ENCODE data around the gene ZDHHC14. TPM values are rescaled to one million over a fixed set of nuclear protein-coding genes. Genes with fewer than 3 reads are reported as not detected.
"Not testable (repeated sequence)": the region's sequence is repeated elsewhere in the genome, so short reads cannot be mapped to it uniquely, and the experiment has no call there.

The ZDHHC14 gene
- total RNA-seq, 1 experiment from 2014 or later = 12.1 TPM

GRCh38 chr6:157405986-157406385, 25.0 kb downstream of the ZDHHC14 start:
- peak; percentile 50 for DNase-seq (ENCODE audit: low read depth)

GRCh38 chr6:157406661-157407060, 25.7 kb downstream of the ZDHHC14 start:
- DNase-seq (ENCODE audit: low read depth) = no peak

- no peak for DNase-seq (ENCODE audit: low read depth)
Observed at GRCh38 chr6:157407646-157408045, 26.7 kb downstream of the ZDHHC14 start.

DNA sequence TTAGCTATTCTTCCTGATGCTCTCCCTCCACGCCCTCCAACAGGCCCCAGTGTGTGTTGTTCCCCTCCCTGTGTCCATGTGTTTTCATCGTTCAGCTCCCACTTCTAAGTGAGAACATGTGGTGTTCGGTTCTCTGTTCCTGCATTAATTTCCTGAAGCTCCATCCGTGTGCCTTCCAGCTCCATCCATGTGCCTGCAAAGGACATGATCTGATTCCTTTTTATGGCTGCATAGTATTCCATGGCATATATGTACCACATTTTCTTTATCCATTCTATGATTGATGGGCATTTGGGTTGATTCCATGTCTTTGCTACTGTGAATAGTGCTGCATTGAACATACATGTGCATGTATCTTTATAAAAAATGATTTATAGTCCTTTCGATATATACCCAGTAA, 27.4 kb downstream of the ZDHHC14 start:
- not testable (repeated sequence) for DNase-seq (ENCODE audit: low read depth)

DNA sequence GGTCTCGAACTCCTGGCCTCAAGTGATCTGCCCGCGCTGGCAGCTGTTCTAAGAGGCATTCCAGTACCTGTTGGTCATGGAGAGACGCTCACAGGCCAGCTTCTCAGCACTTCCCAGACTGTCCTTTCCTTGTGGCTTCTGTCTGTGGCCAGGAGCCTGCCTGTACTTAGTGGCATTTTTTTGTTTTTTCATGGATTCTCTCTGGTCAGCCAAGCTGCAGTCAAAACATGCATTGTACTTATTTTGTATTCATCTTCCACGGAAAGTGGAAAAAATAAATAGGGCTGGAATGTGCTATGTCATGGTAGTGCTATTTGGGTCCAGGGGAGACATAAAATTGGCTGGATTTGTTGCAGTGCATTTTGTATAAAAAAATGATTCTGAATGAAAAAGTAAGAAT, 29.1 kb downstream of the ZDHHC14 start:
- no peak for DNase-seq (ENCODE audit: low read depth)

DNA sequence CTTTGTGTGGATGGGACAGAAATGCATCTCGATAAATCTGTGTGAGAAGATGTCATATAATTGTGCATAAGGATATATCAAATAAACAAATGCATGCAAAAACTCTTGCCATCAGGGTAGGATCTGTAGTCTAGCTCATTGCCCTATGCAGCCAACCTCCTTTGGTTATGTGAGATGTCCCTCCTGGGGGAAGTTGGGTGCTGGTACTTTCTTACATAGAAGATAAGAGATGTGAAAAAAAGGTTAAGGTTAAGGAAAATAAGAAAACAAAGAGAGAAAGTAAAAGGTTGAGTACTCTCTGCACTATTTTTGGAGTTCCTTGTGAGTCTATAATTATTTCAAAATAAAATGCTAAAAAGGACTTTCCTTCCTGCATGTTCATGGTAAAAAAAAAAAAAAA, 30.4 kb downstream of the ZDHHC14 start:
- DNase-seq (ENCODE audit: low read depth) = no peak

- DNase-seq (ENCODE audit: low read depth) = no peak
Observed at GRCh38 chr6:157412791-157413190, 31.8 kb downstream of the ZDHHC14 start.

DNA sequence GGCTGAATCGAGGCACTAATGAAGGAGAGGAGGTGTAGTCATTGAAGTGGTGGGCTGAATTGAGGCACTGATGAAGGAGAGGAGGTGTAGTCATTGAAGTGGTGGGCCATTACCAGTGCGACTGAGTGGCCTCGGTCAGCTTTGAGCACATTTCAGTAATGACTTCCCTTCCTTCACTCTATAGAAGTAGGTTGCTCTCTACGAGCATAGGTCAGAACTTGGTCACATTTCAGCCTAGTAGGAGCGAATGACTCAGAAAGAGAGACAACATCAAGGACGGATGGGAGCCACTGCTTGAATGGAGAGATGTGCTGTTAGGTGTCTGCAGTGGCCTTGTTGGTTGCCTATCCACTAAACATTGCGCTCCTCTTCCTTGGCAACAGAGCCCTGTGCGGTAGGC, 39.5 kb downstream of the ZDHHC14 start:
- no peak for DNase-seq (ENCODE audit: low read depth)

DNA sequence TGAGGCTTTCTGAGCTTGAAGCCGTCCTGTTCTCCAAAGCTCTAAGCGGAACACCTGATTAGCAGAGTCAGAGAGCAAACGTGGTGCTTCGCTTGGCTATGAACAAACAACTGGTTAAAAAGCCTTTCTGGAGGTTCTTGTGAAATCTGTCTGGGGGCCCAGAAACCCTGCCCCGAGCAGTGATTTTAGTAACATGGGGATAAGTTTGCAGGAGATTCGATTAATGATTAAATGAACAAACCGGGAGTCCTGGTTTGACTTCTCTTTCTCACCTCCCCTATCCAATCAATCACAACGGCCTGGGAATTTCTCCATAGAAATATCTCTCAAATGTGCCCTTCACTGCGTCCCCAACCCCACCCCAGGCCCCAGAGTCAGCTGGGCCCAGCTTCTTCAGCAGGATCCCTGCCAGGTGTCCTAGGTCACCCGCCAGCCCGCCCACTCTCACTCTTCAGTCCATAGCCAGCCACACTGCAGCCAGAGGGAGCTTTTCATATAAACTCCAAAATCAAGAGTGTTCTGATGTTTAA, 43.6 kb downstream of the ZDHHC14 start:
- no peak for DNase-seq (ENCODE audit: low read depth)

- DNase-seq (ENCODE audit: low read depth) = no peak
Observed at GRCh38 chr6:157427969-157428368, 47.0 kb downstream of the ZDHHC14 start.

- DNase-seq (ENCODE audit: low read depth) = peak; percentile 79
Observed at GRCh38 chr6:157428427-157429202, 47.6 kb downstream of the ZDHHC14 start.

GRCh38 chr6:157429248-157429647, 48.3 kb downstream of the ZDHHC14 start:
- no peak for DNase-seq (ENCODE audit: low read depth)

- DNase-seq (ENCODE audit: low read depth) = no peak
Observed at GRCh38 chr6:157430834-157431233, 49.8 kb downstream of the ZDHHC14 start.

GRCh38 chr6:157432231-157432891, 51.4 kb downstream of the ZDHHC14 start:
- peak; percentile 60 for DNase-seq (ENCODE audit: low read depth)

GRCh38 chr6:157432892-157433265, 51.9 kb downstream of the ZDHHC14 start:
- no peak for DNase-seq (ENCODE audit: low read depth)

DNA sequence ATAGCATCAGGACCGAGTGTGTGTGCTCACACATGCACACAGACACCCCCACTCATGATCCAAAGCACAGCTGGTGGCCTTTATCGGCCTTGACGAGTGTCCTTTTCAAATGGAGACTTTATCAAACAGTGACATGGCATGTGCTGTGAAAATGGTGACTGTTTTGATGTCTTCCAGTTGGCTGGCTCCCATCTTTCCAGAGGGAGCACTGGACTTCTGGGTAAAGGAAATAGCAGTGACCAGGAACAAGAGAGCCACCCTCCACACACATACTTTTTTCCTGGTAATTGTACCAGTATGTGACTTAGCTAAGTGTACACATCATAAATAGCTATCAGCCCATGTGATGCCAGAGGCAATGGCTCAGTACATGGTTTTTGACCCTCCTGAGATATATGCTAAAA, 52.7 kb downstream of the ZDHHC14 start:
- no peak for DNase-seq (ENCODE audit: low read depth)

DNA sequence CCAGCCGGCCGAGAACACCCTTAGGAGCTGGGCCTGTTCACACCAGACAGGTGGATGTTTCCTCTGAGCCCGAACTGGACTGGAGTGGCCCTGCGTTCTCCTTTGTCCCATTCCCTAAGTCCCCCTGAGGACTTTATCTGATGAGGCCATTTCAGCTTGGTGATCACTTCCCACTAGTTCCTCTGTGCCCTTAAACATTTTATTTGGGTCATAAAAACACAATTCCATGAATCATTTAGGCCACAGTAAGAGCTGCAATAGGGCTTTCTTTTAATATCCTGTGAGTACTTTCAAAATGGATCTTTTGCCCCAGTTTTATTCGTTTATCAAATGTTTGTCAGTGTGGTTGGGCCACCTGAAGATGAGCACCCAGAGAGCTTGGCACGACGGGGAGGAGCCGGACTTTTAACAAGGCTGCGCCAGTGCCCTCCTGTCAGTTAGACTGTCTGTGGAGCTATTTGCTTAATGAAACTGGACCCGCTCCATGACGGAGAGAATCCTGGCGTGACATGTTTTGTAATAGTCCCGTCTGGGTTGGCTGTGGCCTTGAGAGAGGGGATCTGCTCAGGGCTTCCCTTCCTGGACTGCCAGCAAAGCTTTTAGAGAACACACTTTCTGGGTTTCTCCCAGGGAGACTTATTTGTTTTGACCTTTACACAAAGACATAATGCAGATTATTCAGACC, 53.5 kb downstream of the ZDHHC14 start:
- DNase-seq (ENCODE audit: low read depth) = no peak

GRCh38 chr6:157436219-157436943, 55.4 kb downstream of the ZDHHC14 start:
- no peak for DNase-seq (ENCODE audit: low read depth)

DNA sequence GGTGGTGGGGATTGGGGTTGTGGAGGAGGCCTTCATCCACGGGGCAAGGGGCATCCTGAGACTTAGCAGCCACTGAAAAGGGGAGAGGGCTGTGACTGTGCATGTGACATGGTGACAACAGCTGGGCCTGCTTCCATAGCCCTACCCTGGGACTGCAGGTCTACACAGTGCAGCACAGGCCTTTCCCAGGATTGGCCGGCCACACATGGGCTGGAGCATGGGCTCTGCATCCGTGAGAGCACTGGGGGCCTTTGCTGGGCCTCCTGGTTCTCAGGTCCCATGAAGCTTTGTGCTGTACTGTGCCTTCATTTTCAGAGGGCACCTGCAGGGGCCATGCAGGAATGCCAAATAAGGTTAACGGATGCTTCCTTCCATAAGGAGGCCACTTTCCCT, 56.0 kb downstream of the ZDHHC14 start:
- DNase-seq (ENCODE audit: low read depth) = no peak

GRCh38 chr6:157438611-157439111, 57.7 kb downstream of the ZDHHC14 start:
- DNase-seq (ENCODE audit: low read depth) = no peak

GRCh38 chr6:157440171-157440570, 59.2 kb downstream of the ZDHHC14 start:
- DNase-seq (ENCODE audit: low read depth) = no peak

DNA sequence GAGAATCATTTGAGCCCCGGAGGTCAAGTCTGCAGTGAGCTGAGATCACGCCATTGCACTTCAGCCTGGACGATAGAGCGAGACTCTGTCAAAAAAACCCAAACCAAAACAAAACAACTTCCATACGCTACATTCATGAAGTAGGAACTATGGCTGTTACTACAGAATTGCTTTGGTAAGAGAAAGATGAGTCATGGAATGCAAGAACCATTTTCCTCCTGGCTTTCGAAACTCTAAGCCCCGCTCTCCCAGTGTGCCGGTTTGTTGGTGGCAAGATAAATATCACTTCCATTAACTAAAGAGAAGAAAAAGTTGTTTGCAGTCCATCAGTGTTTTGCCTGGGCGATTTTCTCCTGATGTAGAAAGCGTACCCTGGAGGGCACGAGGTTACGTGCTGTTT, 61.3 kb downstream of the ZDHHC14 start:
- DNase-seq (ENCODE audit: low read depth) = peak; percentile 78
